Measurements from ENCODE around the gene SPTLC2. TPM values are rescaled to one million over a fixed set of nuclear protein-coding genes. Genes with fewer than 3 reads are reported as not detected.

SPTLC2 gene
- total and polyA plus RNA-seq, 2 of the 8 experiments (the other 6 are each of a cell fraction or from before 2014, with no cell fraction given): 8.9 to 35.1 TPM

DNA sequence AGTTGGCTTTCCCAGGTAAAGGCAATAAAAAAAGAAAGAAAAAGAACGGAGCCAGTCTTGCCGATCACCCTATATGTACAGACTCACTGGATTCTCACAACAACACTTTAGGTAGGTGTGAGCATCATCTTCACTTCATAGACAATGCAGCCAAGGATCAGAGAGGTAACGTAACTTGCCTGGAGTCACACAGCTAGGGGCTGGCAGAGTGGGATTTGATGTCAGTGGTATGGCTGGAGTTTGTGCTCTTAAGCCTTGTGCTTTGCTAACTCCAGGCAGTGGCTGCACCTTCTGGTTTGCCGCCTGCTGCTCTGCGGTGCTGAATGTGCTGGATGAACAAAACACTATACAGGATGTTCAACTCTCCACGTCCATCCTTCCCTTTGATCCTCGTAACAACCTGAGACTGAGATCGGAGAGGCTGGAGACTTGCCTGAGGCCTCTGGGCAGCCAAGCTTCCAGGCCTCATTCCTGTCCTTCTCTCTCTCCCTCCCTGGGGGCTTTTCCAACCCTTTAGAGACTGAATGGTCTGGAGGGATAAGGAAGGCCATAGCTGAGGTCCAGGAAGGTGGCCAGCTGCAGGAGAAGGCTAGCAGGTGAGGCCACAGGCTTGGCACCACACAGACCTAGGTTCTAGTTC lies 126.0 kb downstream of the SPTLC2 start:
- H3K14ac ChIP-seq (ENCODE audit: insufficient read length): no peak overlapping the region
- TF ChIP-seq ASH2L (IDR thresholded peaks at IDR 0.05; ENCODE audit: low read length) (no peak), HDAC2 (IDR thresholded peaks at IDR 0.05; ENCODE audit: borderline replicate concordance in 1 of 2, low read depth in 2 of 2, low read length in 2 of 2) (no peak), SIN3A (conservative IDR thresholded peaks at IDR 0.05 in 1 of 2, IDR thresholded peaks at IDR 0.05 in 1 of 2; ENCODE audit: low read depth in 1 of 2, low read length in 2 of 2) (no peak)
- POLR2A ChIA-PET (ENCODE audit: partially characterized antibody): no interaction called here
- no peaks in the 10 kb centered on the region for H3K79me2 ChIP-seq (ENCODE audit: control insufficient read depth in 1 of 2, insufficient read depth in 2 of 2, low read length in 2 of 2)
- no peak overlapping the region for H4K8ac ChIP-seq (ENCODE audit: extremely low read depth, insufficient read depth, low read length)
- no peak overlapping the region for H2AK5ac ChIP-seq (ENCODE audit: low read depth, low read length)
- H3K23me2 ChIP-seq (ENCODE audit: low read depth, low read length): no peaks in the 10 kb centered on the region
- CTCF ChIA-PET (ENCODE audit: partially characterized antibody): interaction anchor here (0.9 to 2.7 kb wide), 4 partner anchors 15 to 31 kb away, joined by 3 to 18 read pairs (median 4); partner anchors contain the start of gene AHSA1
- WGBS, 2 experiments (ENCODE audit: extremely low coverage in 1 of 2, insufficient coverage in 1 of 2, insufficient read length in 1 of 2, insufficient replicate concordance in 2 of 2, low coverage in 1 of 2, low lambda C conversion rate in 2 of 2, missing lambda C conversion rate in 1 of 2): 92% methylated on average over 8 of the region's 8 CpGs; no CpG with 5 or more reads in 1 of the 2 experiments
- no peak overlapping the region for H3K18ac ChIP-seq (ENCODE audit: extremely low read depth, low read length)
- H2BK5ac ChIP-seq (ENCODE audit: low read depth, low read length): no peak overlapping the region
- H3K27me3 ChIP-seq (replicated peaks in 1 of 4; ENCODE audit: control insufficient read depth in 3 of 4, extremely low read depth in 1 of 4, insufficient read depth in 3 of 4, low read length in 3 of 4): no peaks in the 10 kb centered on the region
- H2BK20ac ChIP-seq (ENCODE audit: low read length): no peak overlapping the region
- no peaks in the 10 kb centered on the region for H3K4me1 ChIP-seq (replicated peaks in 1 of 4; ENCODE audit: control insufficient read depth in 3 of 4, insufficient read depth in 4 of 4, low read length in 3 of 4)
- H3K36me3 ChIP-seq (ENCODE audit: control insufficient read depth in 2 of 4, insufficient read depth in 4 of 4, low read length in 3 of 4): no peaks in the 10 kb centered on the region
- H2BK15ac ChIP-seq (ENCODE audit: low read length): no peak overlapping the region
- H4K20me1 ChIP-seq (replicated peaks in 1 of 2; ENCODE audit: control insufficient read depth in 1 of 2, insufficient read depth in 2 of 2, low read length in 2 of 2): no peaks in the 10 kb centered on the region
- no peak overlapping the region for H2BK120ac ChIP-seq (replicated peaks; ENCODE audit: low read depth, low read length)
- H3K9me3 ChIP-seq (ENCODE audit: insufficient read depth in 2 of 2, low read depth in 1 of 2, low read length in 1 of 2): no peaks in the 10 kb centered on the region
- no peak overlapping the region for H2AFZ ChIP-seq (ENCODE audit: low read length)
- no peak overlapping the region for H3K9ac ChIP-seq (replicated peaks in 1 of 4; ENCODE audit: extremely low read depth in 1 of 4, low read depth in 3 of 4, low read length in 3 of 4)
- no peak overlapping the region for H4K91ac ChIP-seq (replicated peaks; ENCODE audit: insufficient read length, low read length)
- no peak overlapping the region for H2BK12ac ChIP-seq (ENCODE audit: low read depth, low read length)
- no peak overlapping the region for H4K5ac ChIP-seq (ENCODE audit: insufficient read length, low read depth, low read length)
- H3K4me3 ChIP-seq (ENCODE audit: extremely low read depth in 1 of 4, insufficient read depth in 2 of 4, low read depth in 3 of 4, low read length in 4 of 4): no peak overlapping the region
- H3K4me2 ChIP-seq (ENCODE audit: insufficient read depth in 1 of 2, low read depth in 2 of 2, low read length in 2 of 2): no peak overlapping the region
- H3K4ac ChIP-seq (replicated peaks; ENCODE audit: insufficient read length, low read depth, low read length): no peak overlapping the region
- no peak overlapping the region for H3K56ac ChIP-seq (replicated peaks; ENCODE audit: insufficient read length, low read depth, low read length)
- FAIRE-seq (no peak), DNase-seq (ENCODE audit: low read depth in 1 of 2, low spot score in 2 of 2) (no peak)
- no peak overlapping the region for H3K23ac ChIP-seq (ENCODE audit: insufficient read length)
- H3K79me1 ChIP-seq (ENCODE audit: low read depth, low read length): no peaks in the 10 kb centered on the region
- no peak overlapping the region for H3K27ac ChIP-seq (ENCODE audit: low read depth, low read length)
